PC-3 (cell line): Measurements from ENCODE around the gene SPCS3. TPM values are rescaled to one million over a fixed set of nuclear protein-coding genes. Genes with fewer than 3 reads are reported as not detected.

ENCODE experiments used
- ATAC-seq: fragments of 200-7000 bp; cut with Tn5 transposase; 2 replicates; pipeline ENCODE4 v1.9.1; 2020; ENCODE audit warnings: mild to moderate bottlenecking, moderate library complexity
- BruUV-seq: library from RNA; stranded (reverse); fragments of 400-500 nt; replicated peaks from 2 replicates; lab custom pipeline; 2021; lab: Mats Ljungman, UMichigan
- CTCF ChIA-PET: fragments of 300-600 bp; sonication (Branson Sonifier 250); formaldehyde crosslinking; loops from one replicate; lab custom pipeline; 2022; ENCODE audit warnings: antibody characterized with exemption; lab: Charles Lee
- POLR2A ChIA-PET: fragments of 300-600 bp; sonication (Branson Sonifier 250); formaldehyde crosslinking; loops from one replicate; lab custom pipeline; 2022; ENCODE audit warnings: antibody characterized with exemption; ENCODE audit not compliant: unreplicated experiment; lab: Charles Lee
- DNase-seq: peaks from one replicate; pipeline ENCODE4 v3.0.0-alpha.2; 2015
- H2AFZ ChIP-seq: fragments of 300-600 bp; sonication (generic); 2 replicates; pipeline ENCODE4 v1.6.0; 2016; ENCODE audit warnings: antibody characterized with exemption, low read length
- H3F3A ChIP-seq: fragments of 300-600 bp; sonication (generic); one replicate; pipeline ENCODE4 v1.6.0; 2017; ENCODE audit warnings: antibody characterized with exemption, low read length, control low read depth, mild to moderate bottlenecking; ENCODE audit not compliant: unreplicated experiment
- H3K27ac ChIP-seq: fragments of 300-600 bp; sonication (generic); 2 replicates; pipeline ENCODE4 v1.5.1; 2016; ENCODE audit warnings: mild to moderate bottlenecking, low read length
- H3K27me3 ChIP-seq: fragments of 300-600 bp; sonication (generic); 2 replicates; pipeline ENCODE4 v1.6.1; 2016; ENCODE audit warnings: low read length, mixed read lengths
- H3K36me3 ChIP-seq: fragments of 300-600 bp; sonication (generic); 2 replicates; pipeline ENCODE4 v1.6.1; 2016; ENCODE audit warnings: low read depth, mixed run types, low read length, mixed read lengths
- H3K4me1 ChIP-seq: fragments of 300-600 bp; sonication (generic); 2 replicates; pipeline ENCODE4 v1.5.1; 2016; ENCODE audit warnings: low read length; ENCODE audit not compliant: insufficient read depth
- H3K4me2 ChIP-seq: fragments of 300-600 bp; sonication (generic); 2 replicates; pipeline ENCODE4 v1.6.0; 2016; ENCODE audit warnings: low read length
- H3K4me3 ChIP-seq: fragments of 300-600 bp; sonication (generic); 2 replicates; pipeline ENCODE4 v1.5.1; 2016; ENCODE audit warnings: mild to moderate bottlenecking, low read length, mixed read lengths
- H3K79me2 ChIP-seq: fragments of 300-600 bp; sonication (generic); 2 replicates; pipeline ENCODE4 v1.6.1; 2017; ENCODE audit warnings: low read length, mixed read lengths
- H3K9ac ChIP-seq: fragments of 300-600 bp; sonication (generic); 2 replicates; pipeline ENCODE4 v1.6.0; 2016; ENCODE audit warnings: mild to moderate bottlenecking, low read length
- H3K9me2 ChIP-seq: fragments of 300-600 bp; sonication (generic); replicated peaks from 2 replicates; pipeline ENCODE4 v1.6.1; 2016; ENCODE audit warnings: mixed run types, low read length, mixed read lengths
- H3K9me3 ChIP-seq: fragments of 300-600 bp; sonication (generic); 2 replicates; pipeline ENCODE4 v1.6.1; 2016; ENCODE audit warnings: low read length, mixed read lengths
- H4K20me1 ChIP-seq: fragments of 300-600 bp; sonication (generic); 2 replicates; pipeline ENCODE4 v1.6.1; 2016; ENCODE audit warnings: low read length, mixed read lengths
- CTCF ChIP-seq: fragments of 300-600 bp; sonication (generic); conservative IDR thresholded peaks from 2 replicates; pipeline ENCODE4 v1.5.1; 2017; ENCODE audit warnings: antibody characterized with exemption, low read depth, mild to moderate bottlenecking, low read length
- EZH2 ChIP-seq: fragments of 300-600 bp; sonication (generic); IDR thresholded peaks from one replicate; pipeline ENCODE4 v1.6.1; 2017; ENCODE audit warnings: antibody characterized with exemption, mild to moderate bottlenecking, low read length; ENCODE audit not compliant: unreplicated experiment
- EZH2phosphoT487 ChIP-seq: fragments of 300-600 bp; sonication (generic); IDR thresholded peaks from 2 replicates; pipeline ENCODE4 v1.6.1; 2018; ENCODE audit warnings: mild to moderate bottlenecking, antibody characterized with exemption, low read length, borderline replicate concordance
- intact Hi-C: fragments of 100-400 bp; cut with micrococcal nuclease; formaldehyde crosslinking; loops from 2 replicates; pipeline ENCODE4 v1.9.0; 2023
- total RNA-seq: library from RNA; depleted of rRNA; stranded (reverse); fragments of >200 nt; gene quantifications from 2 replicates; pipeline ENCODE4 v1.2.3, GENCODE V29; 2014

Gene SPCS3
- total RNA-seq, 1 experiment from 2014 or later, result 56.1 TPM

GRCh38 chr4:176354884-176355283, 35.1 kb downstream of the SPCS3 start:
- Histone ChIP-seq H3K79me2 (no peaks in the 10 kb centered on the region), H3K9ac (no peak overlapping the region), H3K27ac (no peak overlapping the region), H3K4me1 (no peaks in the 10 kb centered on the region), H3K4me2 (no peak overlapping the region), H2AFZ (no peak overlapping the region), H3K9me3 (0 out of 2 replicates have a peak, but pooled peaks cover 17% of the 10 kb centered on the region), H4K20me1 (no peaks in the 10 kb centered on the region), H3K36me3 (no peaks in the 10 kb centered on the region; the same call in 1 of the 2 replicates), H3K9me2 (no peaks in the 10 kb centered on the region), H3F3A (no peaks in the 10 kb centered on the region), H3K4me3 (no peak overlapping the region), H3K27me3 (no peaks in the 10 kb centered on the region)
- no peak for ATAC-seq
- intact Hi-C loops, result no loop called here
- CTCF ChIA-PET, result no interaction called here
- no peak for DNase-seq
- no TSS peak for BruUV-seq
- POLR2A ChIA-PET, result no interaction called here
- TF ChIP-seq CTCF (no peak), EZH2 (no peak), EZH2phosphoT487 (no peak)

DNA sequence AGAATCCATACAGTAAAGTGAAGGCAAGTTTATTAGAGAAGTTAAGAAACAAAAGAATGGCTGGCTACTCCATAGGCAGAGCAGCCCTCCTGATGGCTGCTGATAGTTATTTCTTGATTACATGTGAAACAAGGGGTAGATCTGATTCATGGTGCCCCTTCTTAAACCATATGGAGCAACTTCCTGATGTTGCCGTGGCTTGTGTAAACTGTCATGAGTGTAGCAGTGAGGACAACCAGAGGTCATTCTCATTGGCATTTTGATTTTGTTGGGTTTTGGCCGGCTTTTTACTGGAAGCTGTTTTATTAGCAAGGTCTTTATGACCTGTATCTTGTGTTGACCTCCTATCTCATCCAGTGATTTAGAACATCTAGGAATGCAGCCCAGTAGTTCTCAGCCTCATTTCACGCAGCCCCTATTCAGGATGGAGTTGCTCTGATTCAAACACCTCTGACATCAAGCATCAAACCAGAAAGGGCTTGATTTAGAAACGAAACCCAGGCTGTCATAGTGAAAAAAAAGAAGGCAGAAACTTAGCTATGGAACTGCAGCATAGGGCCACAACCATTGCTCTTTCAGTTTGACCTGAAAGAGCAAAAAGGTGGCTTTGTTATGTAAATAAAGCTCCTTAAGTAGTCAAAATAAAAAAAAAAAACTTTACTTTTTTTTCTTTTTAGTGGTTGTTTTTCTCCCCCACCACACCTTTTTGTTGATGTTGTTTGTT, 37.8 kb downstream of the SPCS3 start:
- Histone ChIP-seq H3K4me3 (no peak overlapping the region), H3K4me1 (no peaks in the 10 kb centered on the region), H2AFZ (no peak overlapping the region), H3K27me3 (no peaks in the 10 kb centered on the region), H3K27ac (no peak overlapping the region), H3K9me2 (no peaks in the 10 kb centered on the region), H3K9ac (no peak overlapping the region), H3F3A (no peaks in the 10 kb centered on the region), H3K9me3 (0 out of 2 replicates have a peak, but pooled peaks cover 16% of the 10 kb centered on the region), H3K79me2 (no peaks in the 10 kb centered on the region), H4K20me1 (no peaks in the 10 kb centered on the region), H3K4me2 (no peak overlapping the region), H3K36me3 (no peaks in the 10 kb centered on the region; the same call in 1 of the 2 replicates)
- DNase-seq, result no peak
- no peak for TF ChIP-seq EZH2
- TF ChIP-seq CTCF, result no peak
- no peak for TF ChIP-seq EZH2phosphoT487
- no TSS peak for BruUV-seq
- POLR2A ChIA-PET, result no interaction called here
- intact Hi-C loops, result no loop called here
- ATAC-seq, result no peak
- CTCF ChIA-PET, result no interaction called here

GRCh38 chr4:176358083-176358469, 38.3 kb downstream of the SPCS3 start:
- Histone ChIP-seq H3K79me2 (no peaks in the 10 kb centered on the region), H3K4me3 (no peak overlapping the region), H3F3A (no peaks in the 10 kb centered on the region), H3K27ac (no peak overlapping the region), H3K27me3 (no peaks in the 10 kb centered on the region), H3K9me3 (0 out of 2 replicates have a peak, but pooled peaks cover 11% of the 10 kb centered on the region), H3K4me2 (no peak overlapping the region), H3K9ac (no peak overlapping the region), H4K20me1 (no peaks in the 10 kb centered on the region), H3K36me3 (no peaks in the 10 kb centered on the region), H3K9me2 (no peaks in the 10 kb centered on the region), H2AFZ (no peak overlapping the region), H3K4me1 (no peaks in the 10 kb centered on the region)
- no TSS peak for BruUV-seq
- no peak for DNase-seq
- POLR2A ChIA-PET, result no interaction called here
- no peak for ATAC-seq
- intact Hi-C loops, result no loop called here
- TF ChIP-seq CTCF (no peak), EZH2phosphoT487 (no peak), EZH2 (no peak)
- CTCF ChIA-PET, result no interaction called here
